GM12878 (cell line): ENCODE results near the gene PGLYRP3. TPM values are rescaled to one million over a fixed set of nuclear protein-coding genes. Genes with fewer than 3 reads are reported as not detected.

Experiments used
- ATAC-seq: fragments of 200-7000 bp; cut with Tn5 transposase; 3 replicates; pipeline ENCODE4 v1.9.1; 2020; ENCODE audit warnings: mild to moderate bottlenecking, moderate library complexity
- BruUV-seq: library from RNA; stranded (reverse); fragments of 400-500 nt; replicated peaks from 2 replicates; lab custom pipeline; 2021; lab: Mats Ljungman, UMichigan
- CTCF ChIA-PET: fragments of 300-600 bp; sonication (Branson Sonifier 250); formaldehyde crosslinking; extraction: SDS; loops from one replicate; lab custom pipeline; 2021; ENCODE audit warnings: inconsistent platforms; lab: Yijun Ruan, JAX
- POLR2A ChIA-PET: fragments of 350-600 bp; formaldehyde crosslinking; extraction: SDS; loops from one replicate; lab custom pipeline; 2021; ENCODE audit warnings: inconsistent platforms; lab: Charles Lee
- RAD21 ChIA-PET: fragments of 300-600 bp; sonication (Branson Sonifier 250); formaldehyde crosslinking; loops from one replicate; lab custom pipeline; 2023; ENCODE audit warnings: antibody characterized with exemption; ENCODE audit not compliant: unreplicated experiment; lab: Charles Lee
- SMC1A ChIA-PET: fragments of 300-600 bp; sonication (Branson Sonifier 250); formaldehyde crosslinking; loops from one replicate; lab custom pipeline; 2023; ENCODE audit not compliant: unreplicated experiment, uncharacterized antibody; lab: Charles Lee
- DNase-seq: peaks from one replicate; pipeline ENCODE4 v3.0.0-alpha.2; 2011; ENCODE audit warnings: low read depth, low spot score
- FAIRE-seq: peaks from 3 replicates; lab custom pipeline; 2011; peaks lifted over from hg19 to GRCh38; lab: Jason Lieb, UNC
- H2AFZ ChIP-seq: 2 replicates; pipeline ENCODE4 v1.6.0; 2011; ENCODE audit warnings: low read depth, low read length, control low read depth; ENCODE audit not compliant: control insufficient read depth
- H3K27ac ChIP-seq: 2 replicates; pipeline ENCODE4 v1.5.1; 2011; ENCODE audit warnings: control low read depth; ENCODE audit not compliant: control insufficient read depth, insufficient read depth
- H3K27me3 ChIP-seq, 2 experiments: replicated peaks in 1 of 2; 2 replicates each; pipeline versions ENCODE4 v1.6.0 to v1.6.1; 2011; ENCODE audit warnings: low read length in 1 of 2; ENCODE audit not compliant: control insufficient read depth in 2 of 2, insufficient read depth in 2 of 2
- H3K36me3 ChIP-seq, 2 experiments: 2 replicates each; pipeline ENCODE4 v1.5.1; 2011; ENCODE audit warnings: low read length in 1 of 2; ENCODE audit not compliant: control insufficient read depth in 2 of 2, insufficient read depth in 2 of 2
- H3K4me1 ChIP-seq: 2 replicates; pipeline ENCODE4 v1.6.1; 2011; ENCODE audit warnings: mild to moderate bottlenecking, low read length, moderate library complexity, mixed read lengths; ENCODE audit not compliant: control insufficient read depth, insufficient read depth
- H3K4me2 ChIP-seq: 2 replicates; pipeline ENCODE4 v1.6.0; 2011; ENCODE audit warnings: control low read depth; ENCODE audit not compliant: control insufficient read depth, insufficient read depth
- H3K4me3 ChIP-seq: fragments of 200-600 bp; sonication (generic); 2 replicates; pipeline ENCODE4 v1.5.1; 2016
- H3K79me2 ChIP-seq: 2 replicates; pipeline ENCODE4 v1.6.0; 2011; ENCODE audit warnings: low read length; ENCODE audit not compliant: control insufficient read depth, insufficient read depth
- H3K9ac ChIP-seq: 2 replicates; pipeline ENCODE4 v1.8.0; 2011; ENCODE audit warnings: low read length, control low read depth, mixed read lengths; ENCODE audit not compliant: control insufficient read depth, insufficient read depth
- H3K9me3 ChIP-seq: replicated peaks from 3 replicates; pipeline ENCODE4 v1.5.1; 2011; ENCODE audit warnings: mild to moderate bottlenecking, low read length; ENCODE audit not compliant: control insufficient read depth, insufficient read depth
- H4K20me1 ChIP-seq: 2 replicates; pipeline ENCODE4 v1.6.0; 2011; ENCODE audit not compliant: control insufficient read depth, insufficient read depth
- BMI1 ChIP-seq: fragments of 450-650 bp; IDR thresholded peaks from 2 replicates; pipeline ENCODE4 v1.6.1; 2016; ENCODE audit warnings: mild to moderate bottlenecking, moderate library complexity, borderline replicate concordance
- E2F4 ChIP-seq: IDR thresholded peaks from 2 replicates; pipeline ENCODE4 v1.6.1; 2012; ENCODE audit warnings: low read depth, low read length, improper control_type of control experiment
- HCFC1 ChIP-seq: fragments of 150-350 bp; IDR thresholded peaks from 2 replicates; pipeline ENCODE4 v1.6.1; 2014; ENCODE audit warnings: low read length
- IKZF1 ChIP-seq: fragments of 450-650 bp; conservative IDR thresholded peaks from 2 replicates; pipeline ENCODE4 v1.6.1; 2017; ENCODE audit warnings: antibody characterized with exemption, mild to moderate bottlenecking
- JUND ChIP-seq: IDR thresholded peaks from 2 replicates; pipeline ENCODE4 v1.6.1; 2012; ENCODE audit warnings: low read depth, mild to moderate bottlenecking, low read length, improper control_type of control experiment, moderate library complexity
- RCOR1 ChIP-seq: conservative IDR thresholded peaks from 2 replicates; pipeline ENCODE4 v1.6.1; 2012; ENCODE audit warnings: low read depth, low read length, improper control_type of control experiment
- RUNX3 ChIP-seq: IDR thresholded peaks from 2 replicates; pipeline ENCODE4 v1.6.1; 2012; ENCODE audit warnings: low read length, inconsistent platforms
- SPI1 ChIP-seq: IDR thresholded peaks from 2 replicates; pipeline ENCODE4 v1.6.1; 2011; ENCODE audit warnings: low read depth, mild to moderate bottlenecking, low read length, moderate library complexity, borderline replicate concordance; ENCODE audit not compliant: insufficient read depth
- WGBS: methylation state at CpG from one replicate; pipeline ENCODE4 v1.1.6; 2016; ENCODE audit warnings: low lambda C conversion rate; ENCODE audit not compliant: insufficient replicate concordance, insufficient coverage; ENCODE audit errors: missing lambda C conversion rate; 5-methylcytosine and 5-hydroxymethylcytosine counted together
- in situ Hi-C: fragments of 300-500 bp; cut with MboI; formaldehyde crosslinking; loops from 9 replicates; pipeline ENCODE4 v1.14.3; 2018; ENCODE audit warnings: mixed read lengths
- intact Hi-C: fragments of 100-400 bp; cut with micrococcal nuclease; formaldehyde crosslinking; loops from one replicate; pipeline ENCODE4 v1.14.2; 2022; ENCODE audit not compliant: unreplicated experiment
- polyA plus RNA-seq, 11 experiments: library from polyadenylated mRNA; depleted of rRNA in 4 of 11; unstranded in 6 of 11; stranded (reverse) in 5 of 11; fragments of >200 nt; fragmentation: Nextera tagmentation in 4 of 11; fragmentation: Illumina TruSeq in 1 of 11; extraction: Ambion mirVana in 4 of 11; extraction: Trizol in 1 of 11; gene quantifications; 1 replicate in 1 of 11; 2 replicates in 10 of 11; pipeline versions ENCODE4 v1.2.1 to v1.2.3, GENCODE V29; 2011 to 2016; ENCODE audit warnings: inconsistent platforms in 2 of 11, missing spikeins in 2 of 11, low read depth in 1 of 11
- total RNA-seq, 4 experiments: library from RNA; depleted of rRNA in 3 of 4; stranded (reverse); fragments of >200 nt in 3 of 4; fragmentation: Illumina TruSeq in 1 of 4; extraction: Trizol in 1 of 4; gene quantifications; 2 replicates each; pipeline versions ENCODE4 v1.2.1 to v1.2.3, GENCODE V29; 2013 to 2021
- TF ChIP-seq, protein P1 (sequence below): fragments of 450-650 bp; IDR thresholded peaks from 2 replicates; pipeline ENCODE4 v1.6.1; 2017; ENCODE audit warnings: mild to moderate bottlenecking
- TF ChIP-seq, protein P2 (sequence below): IDR thresholded peaks from 2 replicates; pipeline ENCODE4 v1.6.1; 2012; ENCODE audit warnings: low read depth, low read length, improper control_type of control experiment

Gene PGLYRP3
- total and polyA plus RNA-seq, 10 of the 15 experiments (the other 5 are each of a cell fraction or from before 2014, with no cell fraction given) = 0.10 to 0.49 (median 0.18) TPM; not detected in 7

- TF ChIP-seq RCOR1 (no peak), SPI1 (peak; percentile 33; the same call in 1 of the 2 replicates), RUNX3 (peak; percentile 25; the same call in 1 of the 2 replicates), JUND (no peak), E2F4 (no peak), IKZF1 (0 out of 2 replicates have a peak, but pooled peaks have one; percentile 31), BMI1 (no peak), HCFC1 (no peak)
- TF ChIP-seq, protein P1, sequence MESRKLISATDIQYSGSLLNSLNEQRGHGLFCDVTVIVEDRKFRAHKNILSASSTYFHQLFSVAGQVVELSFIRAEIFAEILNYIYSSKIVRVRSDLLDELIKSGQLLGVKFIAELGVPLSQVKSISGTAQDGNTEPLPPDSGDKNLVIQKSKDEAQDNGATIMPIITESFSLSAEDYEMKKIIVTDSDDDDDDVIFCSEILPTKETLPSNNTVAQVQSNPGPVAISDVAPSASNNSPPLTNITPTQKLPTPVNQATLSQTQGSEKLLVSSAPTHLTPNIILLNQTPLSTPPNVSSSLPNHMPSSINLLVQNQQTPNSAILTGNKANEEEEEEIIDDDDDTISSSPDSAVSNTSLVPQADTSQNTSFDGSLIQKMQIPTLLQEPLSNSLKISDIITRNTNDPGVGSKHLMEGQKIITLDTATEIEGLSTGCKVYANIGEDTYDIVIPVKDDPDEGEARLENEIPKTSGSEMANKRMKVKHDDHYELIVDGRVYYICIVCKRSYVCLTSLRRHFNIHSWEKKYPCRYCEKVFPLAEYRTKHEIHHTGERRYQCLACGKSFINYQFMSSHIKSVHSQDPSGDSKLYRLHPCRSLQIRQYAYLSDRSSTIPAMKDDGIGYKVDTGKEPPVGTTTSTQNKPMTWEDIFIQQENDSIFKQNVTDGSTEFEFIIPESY = no peak
- TF ChIP-seq, protein P2, sequence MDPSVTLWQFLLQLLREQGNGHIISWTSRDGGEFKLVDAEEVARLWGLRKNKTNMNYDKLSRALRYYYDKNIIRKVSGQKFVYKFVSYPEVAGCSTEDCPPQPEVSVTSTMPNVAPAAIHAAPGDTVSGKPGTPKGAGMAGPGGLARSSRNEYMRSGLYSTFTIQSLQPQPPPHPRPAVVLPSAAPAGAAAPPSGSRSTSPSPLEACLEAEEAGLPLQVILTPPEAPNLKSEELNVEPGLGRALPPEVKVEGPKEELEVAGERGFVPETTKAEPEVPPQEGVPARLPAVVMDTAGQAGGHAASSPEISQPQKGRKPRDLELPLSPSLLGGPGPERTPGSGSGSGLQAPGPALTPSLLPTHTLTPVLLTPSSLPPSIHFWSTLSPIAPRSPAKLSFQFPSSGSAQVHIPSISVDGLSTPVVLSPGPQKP = no peak
- Histone ChIP-seq H3K27ac (no peak overlapping the region), H3K4me1 (no peaks in the 10 kb centered on the region), H3K79me2 (no peaks in the 10 kb centered on the region), H3K9ac (no peak overlapping the region), H3K9me3 (no peaks in the 10 kb centered on the region; the same call in 2 of the 3 replicates), H3K27me3 (no peaks in the 10 kb centered on the region; a peak in 1 of 4 replicates), H4K20me1 (no peaks in the 10 kb centered on the region), H3K4me2 (no peak overlapping the region), H3K36me3 (no peaks in the 10 kb centered on the region), H2AFZ (no peak overlapping the region), H3K4me3 (no peak overlapping the region)
- in situ Hi-C loops = no loop called here
- SMC1A ChIA-PET = no interaction called here
- ATAC-seq (no peak), FAIRE-seq (no peak), DNase-seq (no peak)
- intact Hi-C loops = no loop called here
- 50% methylated on average over 22 of the region's 22 CpGs for WGBS
- CTCF ChIA-PET = interaction anchor here (3.3 kb wide), 1 partner anchor 15 kb away, joined by 11 read pairs; no protein-coding TSS in a partner anchor
- BruUV-seq = no TSS peak
- RAD21 ChIA-PET = no interaction called here
- POLR2A ChIA-PET = no interaction called here
Measured at GRCh38 chr1:153306303-153307220, 6.2 kb downstream of the PGLYRP3 start.
